GM12878 (cell line): Measurements from ENCODE around the gene ESPL1. TPM values are rescaled to one million over a fixed set of nuclear protein-coding genes. Genes with fewer than 3 reads are reported as not detected.

Experiments
- ATAC-seq: fragments of 200-7000 bp; cut with Tn5 transposase; 3 replicates; pipeline ENCODE4 v1.9.1; 2020; ENCODE audit warnings: mild to moderate bottlenecking, moderate library complexity
- BruUV-seq: library from RNA; stranded (reverse); fragments of 400-500 nt; replicated peaks from 2 replicates; lab custom pipeline; 2021; lab: Mats Ljungman, UMichigan
- CTCF ChIA-PET: fragments of 300-600 bp; sonication (Branson Sonifier 250); formaldehyde crosslinking; extraction: SDS; loops from one replicate; lab custom pipeline; 2021; ENCODE audit warnings: inconsistent platforms; lab: Yijun Ruan, JAX
- POLR2A ChIA-PET: fragments of 350-600 bp; formaldehyde crosslinking; extraction: SDS; loops from one replicate; lab custom pipeline; 2021; ENCODE audit warnings: inconsistent platforms; lab: Charles Lee
- RAD21 ChIA-PET: fragments of 300-600 bp; sonication (Branson Sonifier 250); formaldehyde crosslinking; loops from one replicate; lab custom pipeline; 2023; ENCODE audit warnings: antibody characterized with exemption; ENCODE audit not compliant: unreplicated experiment; lab: Charles Lee
- SMC1A ChIA-PET: fragments of 300-600 bp; sonication (Branson Sonifier 250); formaldehyde crosslinking; loops from one replicate; lab custom pipeline; 2023; ENCODE audit not compliant: unreplicated experiment, uncharacterized antibody; lab: Charles Lee
- DNase-seq: peaks from one replicate; pipeline ENCODE4 v3.0.0-alpha.2; 2011; ENCODE audit warnings: low read depth, low spot score
- FAIRE-seq: peaks from 3 replicates; lab custom pipeline; 2011; peaks lifted over from hg19 to GRCh38; lab: Jason Lieb, UNC
- H2AFZ ChIP-seq: 2 replicates; pipeline ENCODE4 v1.6.0; 2011; ENCODE audit warnings: low read depth, low read length, control low read depth; ENCODE audit not compliant: control insufficient read depth
- H3K27ac ChIP-seq: 2 replicates; pipeline ENCODE4 v1.5.1; 2011; ENCODE audit warnings: control low read depth; ENCODE audit not compliant: control insufficient read depth, insufficient read depth
- H3K27me3 ChIP-seq, 2 experiments: replicated peaks in 1 of 2; 2 replicates each; pipeline versions ENCODE4 v1.6.0 to v1.6.1; 2011; ENCODE audit warnings: low read length in 1 of 2; ENCODE audit not compliant: control insufficient read depth in 2 of 2, insufficient read depth in 2 of 2
- H3K36me3 ChIP-seq, 2 experiments: 2 replicates each; pipeline ENCODE4 v1.5.1; 2011; ENCODE audit warnings: low read length in 1 of 2; ENCODE audit not compliant: control insufficient read depth in 2 of 2, insufficient read depth in 2 of 2
- H3K4me1 ChIP-seq: 2 replicates; pipeline ENCODE4 v1.6.1; 2011; ENCODE audit warnings: mild to moderate bottlenecking, low read length, moderate library complexity, mixed read lengths; ENCODE audit not compliant: control insufficient read depth, insufficient read depth
- H3K4me2 ChIP-seq: 2 replicates; pipeline ENCODE4 v1.6.0; 2011; ENCODE audit warnings: control low read depth; ENCODE audit not compliant: control insufficient read depth, insufficient read depth
- H3K4me3 ChIP-seq: fragments of 200-600 bp; sonication (generic); 2 replicates; pipeline ENCODE4 v1.5.1; 2016
- H3K79me2 ChIP-seq: 2 replicates; pipeline ENCODE4 v1.6.0; 2011; ENCODE audit warnings: low read length; ENCODE audit not compliant: control insufficient read depth, insufficient read depth
- H3K9ac ChIP-seq: 2 replicates; pipeline ENCODE4 v1.8.0; 2011; ENCODE audit warnings: low read length, control low read depth, mixed read lengths; ENCODE audit not compliant: control insufficient read depth, insufficient read depth
- H3K9me3 ChIP-seq: replicated peaks from 3 replicates; pipeline ENCODE4 v1.5.1; 2011; ENCODE audit warnings: mild to moderate bottlenecking, low read length; ENCODE audit not compliant: control insufficient read depth, insufficient read depth
- H4K20me1 ChIP-seq: 2 replicates; pipeline ENCODE4 v1.6.0; 2011; ENCODE audit not compliant: control insufficient read depth, insufficient read depth
- CTCF ChIP-seq, 3 experiments: IDR thresholded peaks in 2 of 3; conservative IDR thresholded peaks in 1 of 3; 2 replicates each; pipeline ENCODE4 v1.5.1; 2011; ENCODE audit warnings: low read depth in 3 of 3, low read length in 3 of 3, mild to moderate bottlenecking in 3 of 3, control low read depth in 2 of 3, moderate library complexity in 2 of 3, inconsistent platforms in 1 of 3, mixed read lengths in 1 of 3; ENCODE audit not compliant: control insufficient read depth in 2 of 3, insufficient read depth in 1 of 3; ENCODE audit errors: extremely low read depth in 1 of 3
- KDM1A ChIP-seq: fragments of 200-600 bp; sonication (generic); IDR thresholded peaks from 2 replicates; pipeline ENCODE4 v1.6.1; 2016; ENCODE audit warnings: borderline replicate concordance
- SMAD1 ChIP-seq: fragments of 450-650 bp; IDR thresholded peaks from 2 replicates; pipeline ENCODE4 v1.6.1; 2018; ENCODE audit warnings: mild to moderate bottlenecking, low read depth; ENCODE audit not compliant: partially characterized antibody
- ZNF207 ChIP-seq: fragments of 450-650 bp; IDR thresholded peaks from 2 replicates; pipeline ENCODE4 v1.6.1; 2014; ENCODE audit warnings: antibody characterized with exemption, mild to moderate bottlenecking, borderline replicate concordance
- WGBS: methylation state at CpG from one replicate; pipeline ENCODE4 v1.1.6; 2016; ENCODE audit warnings: low lambda C conversion rate; ENCODE audit not compliant: insufficient replicate concordance, insufficient coverage; ENCODE audit errors: missing lambda C conversion rate; 5-methylcytosine and 5-hydroxymethylcytosine counted together
- in situ Hi-C: fragments of 300-500 bp; cut with MboI; formaldehyde crosslinking; loops from 9 replicates; pipeline ENCODE4 v1.14.3; 2018; ENCODE audit warnings: mixed read lengths
- intact Hi-C: fragments of 100-400 bp; cut with micrococcal nuclease; formaldehyde crosslinking; loops from one replicate; pipeline ENCODE4 v1.14.2; 2022; ENCODE audit not compliant: unreplicated experiment
- polyA plus RNA-seq, 11 experiments: library from polyadenylated mRNA; depleted of rRNA in 4 of 11; unstranded in 6 of 11; stranded (reverse) in 5 of 11; fragments of >200 nt; fragmentation: Nextera tagmentation in 4 of 11; fragmentation: Illumina TruSeq in 1 of 11; extraction: Ambion mirVana in 4 of 11; extraction: Trizol in 1 of 11; gene quantifications; 1 replicate in 1 of 11; 2 replicates in 10 of 11; pipeline versions ENCODE4 v1.2.1 to v1.2.3, GENCODE V29; 2011 to 2016; ENCODE audit warnings: inconsistent platforms in 2 of 11, missing spikeins in 2 of 11, low read depth in 1 of 11
- total RNA-seq, 4 experiments: library from RNA; depleted of rRNA in 3 of 4; stranded (reverse); fragments of >200 nt in 3 of 4; fragmentation: Illumina TruSeq in 1 of 4; extraction: Trizol in 1 of 4; gene quantifications; 2 replicates each; pipeline versions ENCODE4 v1.2.1 to v1.2.3, GENCODE V29; 2013 to 2021
- TF ChIP-seq, protein P1 (sequence below): fragments of 450-650 bp; formaldehyde crosslinking; IDR thresholded peaks from 2 replicates; pipeline ENCODE4 v1.4.0; 2022; ENCODE audit warnings: mild to moderate bottlenecking, moderate library complexity

Gene ESPL1
- total and polyA plus RNA-seq, 10 of the 15 experiments (the other 5 are each of a cell fraction or from before 2014, with no cell fraction given), result 2.1 to 61.9 (median 21.2) TPM

DNA sequence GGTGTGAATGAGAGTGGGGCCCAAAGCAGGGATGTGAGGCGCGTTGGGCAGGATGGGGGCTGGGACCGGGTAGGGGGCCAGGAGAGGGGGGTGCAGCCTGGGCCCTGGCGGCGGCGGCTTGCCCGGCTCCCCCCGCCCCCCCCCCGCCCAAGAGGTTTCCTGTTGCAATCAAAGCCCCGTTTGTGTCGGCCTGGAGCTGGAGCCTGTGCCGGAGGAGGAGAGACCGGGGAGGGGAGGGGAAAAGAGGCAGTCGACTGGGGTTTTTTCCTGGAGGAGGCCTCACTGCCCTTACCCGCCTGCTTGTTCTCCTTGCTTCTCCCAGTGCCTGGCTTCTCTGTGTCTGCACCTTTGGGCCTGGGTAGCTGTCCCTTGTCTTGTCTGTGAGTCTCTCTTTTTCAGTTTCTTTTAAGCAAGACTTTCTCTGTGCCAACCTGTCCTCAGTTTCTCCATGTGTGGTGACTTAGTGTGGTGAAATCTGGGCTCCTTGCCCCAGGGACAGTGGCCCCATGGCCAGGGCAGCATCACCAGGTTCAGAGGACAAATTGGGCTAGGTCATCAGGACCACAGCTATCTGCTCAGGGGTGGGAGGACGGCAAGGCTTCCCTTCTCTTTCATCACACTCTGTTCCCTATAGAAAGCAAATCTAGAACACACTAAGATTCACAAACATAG is 44.6 kb upstream of the ESPL1 start (continued):
- TF ChIP-seq, protein P1, sequence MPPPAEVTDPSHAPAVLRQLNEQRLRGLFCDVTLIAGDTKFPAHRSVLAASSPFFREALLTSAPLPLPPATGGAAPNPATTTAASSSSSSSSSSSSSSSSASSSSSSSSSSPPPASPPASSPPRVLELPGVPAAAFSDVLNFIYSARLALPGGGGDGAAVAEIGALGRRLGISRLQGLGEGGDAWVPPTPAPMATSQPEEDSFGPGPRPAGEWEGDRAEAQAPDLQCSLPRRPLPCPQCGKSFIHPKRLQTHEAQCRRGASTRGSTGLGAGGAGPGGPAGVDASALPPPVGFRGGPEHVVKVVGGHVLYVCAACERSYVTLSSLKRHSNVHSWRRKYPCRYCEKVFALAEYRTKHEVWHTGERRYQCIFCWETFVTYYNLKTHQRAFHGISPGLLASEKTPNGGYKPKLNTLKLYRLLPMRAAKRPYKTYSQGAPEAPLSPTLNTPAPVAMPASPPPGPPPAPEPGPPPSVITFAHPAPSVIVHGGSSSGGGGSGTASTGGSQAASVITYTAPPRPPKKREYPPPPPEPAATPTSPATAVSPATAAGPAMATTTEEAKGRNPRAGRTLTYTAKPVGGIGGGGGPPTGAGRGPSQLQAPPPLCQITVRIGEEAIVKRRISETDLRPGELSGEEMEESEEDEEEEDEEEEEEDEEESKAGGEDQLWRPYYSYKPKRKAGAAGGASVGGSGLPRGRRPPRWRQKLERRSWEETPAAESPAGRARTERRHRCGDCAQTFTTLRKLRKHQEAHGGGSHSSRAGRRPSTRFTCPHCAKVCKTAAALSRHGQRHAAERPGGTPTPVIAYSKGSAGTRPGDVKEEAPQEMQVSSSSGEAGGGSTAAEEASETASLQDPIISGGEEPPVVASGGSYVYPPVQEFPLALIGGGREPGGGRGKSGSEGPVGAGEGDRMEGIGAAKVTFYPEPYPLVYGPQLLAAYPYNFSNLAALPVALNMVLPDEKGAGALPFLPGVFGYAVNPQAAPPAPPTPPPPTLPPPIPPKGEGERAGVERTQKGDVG, result no peak
- TF ChIP-seq KDM1A, result no peak

DNA sequence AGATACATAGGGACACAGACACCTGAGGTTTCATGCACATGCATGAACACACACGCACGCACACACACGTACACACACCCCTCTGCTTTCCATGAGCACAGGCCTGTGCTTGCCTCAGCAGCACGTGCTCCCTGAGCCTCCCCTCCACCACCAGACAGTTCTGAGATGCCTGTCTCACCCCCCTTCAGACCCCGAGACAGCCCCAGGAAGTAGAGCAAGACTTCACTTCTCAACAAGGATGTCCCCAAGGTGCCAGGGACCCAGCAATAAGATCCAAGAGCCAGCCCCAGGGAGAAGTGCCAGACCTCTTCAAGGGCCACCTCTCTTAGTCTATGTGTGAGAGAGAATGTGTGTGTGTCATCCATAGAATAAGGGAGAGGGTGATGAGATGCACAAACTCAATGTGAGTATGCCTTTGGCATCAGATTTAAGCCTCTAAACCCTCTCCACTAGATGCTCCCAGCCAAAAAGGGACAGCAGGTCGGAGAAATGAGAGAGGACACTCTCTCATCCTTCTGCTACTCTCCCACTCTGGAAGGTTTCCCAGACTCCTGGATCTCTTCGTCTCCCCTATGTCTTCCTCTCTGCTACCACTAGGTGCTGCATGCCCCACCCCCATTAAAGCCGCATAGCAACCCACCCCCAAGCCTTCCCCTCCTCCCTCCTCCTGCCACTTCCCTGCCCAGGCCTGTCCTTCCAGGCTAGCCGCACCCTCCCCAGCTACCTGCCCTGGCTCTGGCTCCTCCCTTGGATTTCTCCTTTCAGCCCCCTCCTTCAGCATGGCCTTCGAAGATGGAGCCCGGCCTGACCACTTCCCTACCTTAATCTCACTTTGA is 43.8 kb upstream of the ESPL1 start:
- FAIRE-seq, result no peak
- Histone ChIP-seq H2AFZ (no peak overlapping the region), H3K9me3 (no peaks in the 10 kb centered on the region), H3K4me3 (no peak overlapping the region), H3K4me1 (peaks cover 13% of the 10 kb centered on the region), H3K36me3 (no peaks in the 10 kb centered on the region), H3K79me2 (peaks cover 3% of the 10 kb centered on the region; the same call in 1 of the 2 replicates), H4K20me1 (no peaks in the 10 kb centered on the region), H3K27me3 (no peaks in the 10 kb centered on the region), H3K9ac (no peak overlapping the region), H3K27ac (no peak overlapping the region), H3K4me2 (no peak overlapping the region)
- ATAC-seq, result no peak
- no peak for DNase-seq
- TF ChIP-seq CTCF (IDR thresholded peaks at IDR 0.05 in 2 of 3, conservative IDR thresholded peaks at IDR 0.05 in 1 of 3; ENCODE audit: control insufficient read depth in 2 of 3, extremely low read depth in 1 of 3, insufficient read depth in 1 of 3, low read depth in 3 of 3, low read length in 3 of 3), result 0 out of 6 replicates have a peak, but pooled peaks of 1 of the 3 experiments have one; percentile 3
- TF ChIP-seq ZNF207, result no peak
- no peak for TF ChIP-seq SMAD1
- BruUV-seq, result no TSS peak
- 63% methylated on average over 10 of the region's 11 CpGs for WGBS
- POLR2A ChIA-PET, result no interaction called here
- CTCF ChIA-PET, result interaction anchor here (0.9 to 1.4 kb wide), 2 partner anchors 9 to 12 kb away, joined by 3 to 6 read pairs; no protein-coding TSS in a partner anchor
- intact Hi-C loops (loop anchor here (5.0 kb wide), 1 partner anchor 43 kb away; the partner anchor contains the start of gene ESPL1), in situ Hi-C loops (no loop called here)
- RAD21 ChIA-PET, result no interaction called here
- SMC1A ChIA-PET, result interaction anchor here (1.1 kb wide), 2 partner anchors 9 to 44 kb away, joined by 4 read pairs; partner anchors contain the start of gene ESPL1
